Fibroblast of skin of scalp (primary cell): Measurements from ENCODE around the gene SLC6A12.

Source experiments
- DNase-seq: peaks from one replicate; pipeline ENCODE4 v3.0.0-alpha.2; 2013

Gene SLC6A12

DNA sequence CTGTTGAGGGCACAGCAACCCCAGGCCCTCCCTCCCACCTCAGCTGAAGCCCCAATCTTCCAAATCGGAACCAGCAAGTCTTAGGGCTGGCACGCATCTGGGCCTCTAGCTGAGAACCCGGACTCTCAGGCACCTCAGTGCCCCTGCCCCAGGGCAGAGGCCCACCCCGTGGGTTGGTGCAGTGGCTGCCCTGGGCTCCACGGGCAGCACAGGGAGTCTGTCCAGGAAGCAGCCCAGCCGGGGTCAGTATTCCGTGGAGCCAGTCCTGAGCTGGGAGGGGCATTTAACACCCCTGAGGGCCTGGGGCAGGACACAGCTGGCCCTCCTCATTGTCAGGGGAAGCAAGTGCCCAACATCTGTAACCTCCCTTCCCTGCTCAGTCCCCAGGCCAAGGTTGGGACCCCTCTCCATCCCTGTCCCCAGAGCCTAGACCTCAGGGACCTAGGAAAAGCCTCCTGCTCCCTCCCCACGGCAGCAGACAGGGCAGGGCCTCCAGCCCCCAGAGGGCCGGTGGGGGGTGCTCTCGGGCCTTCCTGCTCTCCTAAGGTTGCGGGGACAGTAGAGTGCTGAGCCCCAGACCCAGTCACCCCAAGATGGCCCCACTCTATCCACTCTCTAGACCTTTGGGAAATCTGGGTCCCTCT lies 36.5 kb downstream of the SLC6A12 start:
- no peak for DNase-seq

DNA sequence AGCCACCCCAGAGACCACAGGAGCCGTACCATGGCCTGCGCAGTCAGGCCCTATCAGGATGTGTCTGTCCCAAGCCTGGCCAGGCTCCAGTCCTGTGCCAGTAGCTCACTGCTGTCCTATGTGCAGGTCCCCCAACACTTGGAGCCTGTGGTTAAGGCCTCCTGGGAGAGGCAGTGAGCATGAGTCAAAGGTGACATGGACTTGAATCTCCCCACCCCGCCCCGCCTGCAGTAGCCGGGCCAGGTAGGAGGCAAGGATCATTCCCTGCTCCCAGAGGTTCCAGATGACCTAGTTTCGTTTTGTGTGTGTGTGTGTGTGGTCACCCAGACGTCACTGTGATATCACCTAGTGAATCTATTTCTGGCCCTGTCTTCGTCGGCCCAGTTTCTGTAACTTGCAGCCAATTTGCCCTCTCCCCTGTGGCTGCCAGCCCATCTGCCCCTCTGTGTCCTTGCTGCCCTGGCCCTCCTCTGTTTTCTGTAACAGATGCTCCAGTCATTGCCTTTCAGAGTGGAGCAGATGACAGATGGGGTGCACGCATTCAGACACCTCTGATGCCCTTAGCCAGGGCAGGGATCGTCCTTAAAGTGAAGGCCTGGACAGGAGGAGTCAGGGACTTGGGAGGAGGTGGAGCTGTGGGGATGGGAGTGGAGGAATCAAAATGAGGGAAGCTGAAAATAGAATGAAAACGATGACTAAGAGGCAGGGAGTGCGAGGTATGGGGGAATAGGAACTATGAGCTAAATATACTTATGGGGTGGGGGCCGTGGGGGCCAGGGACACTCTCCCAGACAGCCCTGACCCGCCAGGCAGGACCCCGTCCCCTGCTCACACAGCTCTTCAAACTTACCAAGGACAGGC lies 37.4 kb downstream of the SLC6A12 start:
- DNase-seq = peak; percentile 74

DNA sequence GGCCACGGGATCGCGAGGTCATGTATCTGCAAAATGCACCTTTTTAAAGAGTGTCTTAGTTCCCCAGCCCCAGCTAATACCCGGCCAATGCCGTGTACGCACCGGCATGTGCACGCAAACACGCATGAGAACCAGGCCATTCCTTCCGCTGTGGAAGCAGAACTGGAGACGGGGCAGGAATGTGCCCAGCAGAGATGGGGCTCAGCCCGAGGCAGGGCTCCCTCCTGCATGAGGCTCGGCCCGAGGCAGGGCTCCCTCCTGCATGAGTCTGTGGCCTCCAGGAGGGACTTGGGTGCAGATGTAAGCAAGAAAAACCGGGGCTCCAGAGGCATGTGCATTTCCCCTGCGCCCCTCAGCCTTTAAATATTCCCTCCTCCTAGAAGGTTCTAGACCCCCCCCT lies 38.2 kb downstream of the SLC6A12 start:
- DNase-seq = no peak

DNA sequence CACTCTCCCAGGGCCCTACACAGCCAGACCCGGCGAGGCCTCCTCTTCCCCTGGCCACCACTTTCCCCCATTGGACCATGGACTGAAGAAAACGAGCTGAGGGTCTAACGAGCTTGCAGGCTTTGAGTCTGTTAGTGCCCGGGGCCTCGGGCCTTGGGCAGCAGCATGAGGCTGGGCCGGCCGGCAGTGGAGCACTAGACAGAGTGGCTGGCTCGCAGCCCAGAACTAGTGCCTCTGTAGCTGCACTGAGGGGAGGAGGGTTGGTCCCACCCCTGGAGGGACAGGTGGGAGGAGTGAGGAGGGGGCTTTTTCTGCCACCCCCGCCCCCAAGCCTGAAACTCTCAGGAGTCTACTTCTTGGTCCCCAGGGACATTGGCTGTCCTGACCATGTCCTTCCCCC lies 38.7 kb downstream of the SLC6A12 start:
- no peak for DNase-seq

DNA sequence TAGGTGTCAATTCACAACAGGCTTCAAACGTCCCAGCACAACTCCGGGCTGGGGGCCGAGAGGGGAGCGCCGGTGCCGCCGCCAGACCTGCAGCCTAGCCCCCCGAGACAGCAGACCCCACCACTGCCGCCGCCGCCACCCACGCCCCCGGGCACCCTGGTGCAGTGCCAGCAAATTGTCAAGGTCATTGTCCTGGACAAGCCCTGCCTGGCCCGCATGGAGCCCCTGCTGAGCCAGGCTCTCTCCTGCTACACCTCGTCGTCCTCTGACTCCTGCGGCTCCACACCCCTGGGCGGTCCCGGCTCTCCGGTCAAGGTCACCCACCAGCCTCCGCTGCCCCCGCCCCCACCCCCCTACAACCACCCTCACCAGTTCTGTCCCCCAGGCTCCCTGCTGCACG lies 39.4 kb downstream of the SLC6A12 start:
- no peak for DNase-seq

DNA sequence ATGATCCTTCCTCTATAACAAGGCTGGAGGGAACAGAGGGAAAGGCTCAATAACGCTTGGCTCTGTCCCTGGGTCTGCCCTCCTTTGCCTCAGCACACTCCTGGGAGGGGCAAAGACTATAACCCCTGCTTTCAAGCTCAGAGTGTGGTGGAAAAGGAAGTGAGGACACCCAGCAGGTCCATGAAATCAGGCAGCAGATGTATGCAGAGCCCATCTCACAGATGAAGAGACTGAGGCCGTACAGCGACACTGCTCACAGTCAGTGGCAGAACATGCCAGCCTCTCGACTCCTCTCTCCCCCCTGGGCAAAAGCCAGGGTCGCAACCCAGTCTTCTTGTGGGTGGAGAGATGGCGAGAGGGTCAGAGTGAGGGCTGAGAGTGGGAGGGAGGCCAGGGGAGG lies 39.8 kb downstream of the SLC6A12 start:
- no peak for DNase-seq

DNA sequence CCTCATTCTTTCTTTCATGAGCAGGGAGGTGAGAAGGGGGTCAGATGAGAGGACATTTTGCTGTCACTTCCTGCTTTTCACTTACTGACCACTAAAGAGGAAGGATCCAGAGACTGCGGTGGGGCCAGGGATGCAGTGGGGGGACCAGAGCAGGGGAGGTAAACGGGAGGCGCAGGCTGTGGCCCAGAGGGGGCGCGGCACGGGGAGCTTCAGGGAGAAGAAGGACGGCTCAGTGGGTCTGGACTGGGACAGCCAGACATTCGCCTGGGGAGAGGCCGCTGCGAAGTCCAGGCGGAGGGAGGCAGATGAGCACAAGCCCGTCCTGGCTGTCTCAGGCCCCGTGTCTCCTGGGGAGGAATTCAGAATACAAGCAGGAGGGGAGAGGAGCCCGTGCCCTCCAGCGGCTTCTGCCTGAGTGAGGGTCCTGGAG lies 41.2 kb downstream of the SLC6A12 start:
- no peak for DNase-seq

DNA sequence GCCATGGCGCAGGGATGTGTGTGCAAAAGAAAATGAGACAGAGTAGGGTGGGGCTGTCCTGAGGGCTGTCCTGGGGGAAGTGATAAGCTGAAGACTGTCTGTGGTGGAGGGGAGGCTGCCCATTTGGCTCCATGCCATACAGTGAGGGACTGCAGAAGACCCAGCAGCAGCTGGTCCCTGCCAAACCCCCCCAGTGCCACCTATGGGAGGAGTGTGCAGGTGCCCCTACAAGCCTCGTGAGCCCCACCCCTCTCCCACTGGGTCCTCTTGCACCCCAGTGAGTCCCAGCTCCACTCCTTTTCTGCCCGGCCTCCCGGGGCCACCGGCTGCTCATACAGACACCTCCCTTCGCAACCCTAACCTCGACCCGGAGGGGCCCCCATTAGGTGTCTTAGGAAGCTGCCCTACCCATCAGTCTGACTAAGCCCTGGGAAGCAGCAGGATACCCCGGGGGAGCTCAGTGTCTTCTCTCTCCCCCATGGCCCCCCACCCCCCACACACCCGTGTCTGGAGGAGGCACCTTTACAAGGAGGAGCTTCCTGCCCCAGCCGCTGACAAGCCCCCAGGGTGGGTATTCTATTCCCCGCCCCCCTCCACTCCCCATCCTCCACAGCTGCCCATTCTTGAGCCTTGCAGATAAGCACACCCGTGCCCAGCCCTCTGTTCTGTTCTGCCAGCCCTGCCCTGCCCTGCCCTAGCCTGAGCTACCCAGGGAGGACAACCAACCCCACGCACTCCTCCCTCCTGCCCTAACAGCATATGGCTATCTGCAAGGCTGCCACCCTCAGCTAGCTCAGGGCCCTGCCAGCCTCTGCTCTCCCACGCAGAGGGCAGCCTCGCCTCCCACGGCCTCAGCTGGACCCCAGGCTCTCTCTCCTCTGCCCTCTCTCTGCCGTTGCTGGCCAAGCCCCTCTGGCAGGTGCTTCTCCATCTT lies 41.9 kb downstream of the SLC6A12 start:
- no peak for DNase-seq

DNA sequence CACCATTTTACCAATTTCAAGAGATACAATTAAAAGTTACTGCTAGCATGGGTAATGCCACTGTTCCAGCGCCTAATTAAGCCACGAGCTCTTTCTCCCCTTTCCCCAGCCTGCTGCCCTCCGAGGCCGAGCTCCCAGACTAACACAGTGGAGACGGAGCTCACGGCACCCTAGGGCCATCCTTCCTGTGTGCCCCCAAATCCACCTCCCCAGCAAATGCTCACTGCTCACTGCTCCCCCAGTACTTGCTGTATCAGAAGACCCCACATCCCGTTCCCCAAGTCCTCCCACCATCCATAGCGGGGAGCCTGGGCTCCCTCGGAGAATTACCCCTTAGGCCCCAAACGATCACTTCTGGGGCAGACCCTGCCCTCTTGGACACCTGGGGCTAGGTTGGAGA lies 42.7 kb downstream of the SLC6A12 start:
- DNase-seq = no peak

DNA sequence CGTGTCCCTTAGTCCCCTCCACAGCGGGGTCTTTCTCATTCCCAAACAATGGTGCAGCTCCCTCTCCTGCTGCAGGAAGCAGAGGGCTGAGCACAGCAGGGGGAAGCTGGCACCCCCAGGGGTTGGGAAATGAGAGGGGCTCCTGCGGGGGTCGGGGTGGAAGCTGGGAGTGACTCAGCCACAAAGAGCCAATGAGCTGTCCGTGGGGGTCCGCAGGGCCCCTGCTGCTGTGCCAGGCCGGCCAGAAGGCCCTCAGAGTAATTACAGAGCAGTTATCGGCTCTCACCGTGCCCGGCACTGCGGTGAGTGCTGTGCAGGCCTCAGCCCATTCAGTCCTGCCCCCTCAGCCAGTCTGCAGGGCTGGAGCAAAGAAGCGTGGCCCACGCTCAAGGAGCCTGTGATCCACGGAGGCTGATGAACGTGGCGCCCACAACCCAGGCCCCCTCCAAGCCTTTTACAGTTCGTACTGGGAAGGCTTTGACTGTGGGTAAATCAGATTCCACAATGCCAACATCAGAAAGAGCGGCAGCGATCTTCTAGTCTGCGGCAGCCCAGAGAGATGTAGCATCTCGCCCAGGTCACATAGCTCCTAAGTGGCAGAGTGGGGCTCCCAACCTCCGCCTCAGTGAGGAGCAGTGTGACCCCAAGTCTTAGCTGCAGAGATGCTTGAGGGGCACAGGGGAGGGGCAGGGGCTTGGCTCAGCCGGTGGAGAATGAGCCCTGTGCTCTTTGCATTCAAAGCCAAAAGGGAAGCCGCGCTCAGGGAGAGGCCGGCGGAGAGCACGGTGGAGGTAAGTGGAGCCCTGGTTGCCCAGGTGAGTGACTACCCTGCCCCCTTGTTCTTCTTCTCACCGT lies 43.4 kb downstream of the SLC6A12 start:
- DNase-seq = no peak

DNA sequence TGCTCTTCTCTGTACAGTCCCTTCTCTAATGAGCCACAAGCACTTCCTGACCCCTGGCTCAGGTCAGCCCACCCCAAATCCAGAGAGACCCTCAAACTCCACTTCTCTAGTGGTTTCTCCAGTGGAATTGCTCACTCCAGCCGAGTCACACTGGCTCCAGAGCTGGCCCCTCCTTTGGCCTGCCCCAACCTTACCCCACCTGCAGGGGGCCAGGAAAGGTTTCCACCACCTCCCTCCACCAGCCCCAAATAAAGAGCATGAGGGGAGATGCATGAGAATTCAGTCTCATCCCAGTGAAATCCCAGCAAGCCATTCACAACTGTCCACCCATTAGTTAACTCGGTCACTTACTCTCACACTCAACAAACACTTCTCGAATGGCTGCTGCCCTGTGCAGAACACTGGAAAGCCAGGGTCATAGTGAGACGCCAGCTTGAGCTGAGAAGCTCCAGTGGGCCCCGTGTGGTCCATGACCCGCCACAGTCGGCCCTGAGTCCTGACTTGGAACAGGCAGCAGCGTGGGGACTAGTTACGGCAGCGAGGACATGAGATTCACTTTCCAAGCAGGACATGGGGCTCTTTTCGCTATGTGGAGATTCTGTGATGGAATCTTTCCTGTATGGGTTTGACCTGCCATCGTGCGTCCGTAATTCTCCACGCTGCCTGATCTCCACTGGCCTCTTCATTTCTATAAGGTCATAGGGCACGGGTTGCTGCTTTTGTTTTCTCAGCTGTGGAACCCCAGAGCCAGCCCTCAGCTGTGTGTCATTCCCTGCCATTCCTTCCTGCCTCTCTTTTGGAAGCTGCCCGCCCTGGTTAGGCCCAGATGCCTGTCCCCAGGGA lies 44.2 kb downstream of the SLC6A12 start:
- no peak for DNase-seq

DNA sequence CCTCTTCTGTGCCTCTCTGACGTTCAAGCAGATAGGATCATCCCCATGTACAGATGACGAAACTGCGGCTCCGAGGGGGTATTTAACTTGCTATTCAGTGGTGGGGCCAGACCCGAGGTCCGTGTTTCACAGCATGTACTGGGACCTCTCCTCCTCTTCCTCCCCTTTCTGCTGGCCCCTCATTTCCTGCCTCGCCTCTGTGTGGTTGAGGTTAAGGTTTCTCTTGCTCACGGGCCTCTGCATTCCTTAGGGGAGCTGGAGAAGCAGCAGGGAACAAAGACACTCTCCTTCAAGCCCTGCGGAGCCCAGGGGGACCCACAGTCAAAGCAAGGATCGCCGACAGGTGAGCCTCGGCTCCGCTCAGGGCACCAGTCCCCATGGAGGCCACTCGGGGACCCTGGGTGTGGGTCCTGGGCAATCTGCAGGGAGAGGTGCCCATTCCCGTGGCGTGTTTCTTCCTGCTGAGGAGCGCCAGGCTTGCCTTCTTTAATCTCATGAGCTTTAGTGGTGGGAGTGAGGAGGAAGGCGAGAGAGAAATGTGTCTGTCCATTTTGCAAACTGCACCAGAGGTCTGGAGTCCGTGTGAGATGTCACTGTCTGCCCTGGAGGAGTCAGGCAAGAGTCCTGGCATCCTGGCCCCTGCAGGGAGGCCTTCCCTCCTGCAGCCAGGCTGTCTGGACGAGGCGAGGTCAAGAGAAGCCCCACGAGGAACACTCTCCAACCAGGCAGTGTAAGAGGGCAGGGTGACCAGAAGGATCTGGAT lies 45.0 kb downstream of the SLC6A12 start:
- DNase-seq = peak; percentile 36

DNA sequence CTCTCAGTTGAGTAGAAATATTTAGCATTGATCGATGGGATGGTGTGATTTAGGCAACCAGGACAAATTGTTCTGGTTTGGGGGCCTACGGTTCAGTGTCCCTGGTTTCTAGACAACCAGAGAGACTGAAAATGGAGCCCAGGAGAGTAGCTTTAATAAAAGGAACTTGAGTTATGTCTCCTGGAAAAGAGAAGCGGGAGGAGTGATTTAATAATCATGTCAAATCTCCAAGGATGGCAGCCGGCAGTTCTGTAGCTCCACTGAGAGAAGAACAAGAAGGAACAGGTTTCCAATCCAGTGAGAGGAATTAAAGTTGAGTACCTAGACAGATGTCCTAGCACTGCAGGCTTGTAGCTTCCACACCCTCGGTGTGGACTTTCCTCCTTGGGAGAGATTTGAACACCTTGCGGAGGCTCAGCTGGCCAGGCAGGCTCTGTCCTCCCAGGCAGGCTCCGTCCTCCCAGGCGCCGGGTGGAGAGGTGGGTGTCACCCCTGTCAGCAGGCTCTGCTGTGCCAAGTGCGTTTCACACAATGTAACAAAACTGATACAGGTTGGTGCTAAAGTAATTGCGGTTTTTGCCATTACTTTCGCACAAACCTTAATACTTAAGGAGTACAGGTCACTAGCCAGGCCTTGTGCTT lies 45.9 kb downstream of the SLC6A12 start:
- no peak for DNase-seq

DNA sequence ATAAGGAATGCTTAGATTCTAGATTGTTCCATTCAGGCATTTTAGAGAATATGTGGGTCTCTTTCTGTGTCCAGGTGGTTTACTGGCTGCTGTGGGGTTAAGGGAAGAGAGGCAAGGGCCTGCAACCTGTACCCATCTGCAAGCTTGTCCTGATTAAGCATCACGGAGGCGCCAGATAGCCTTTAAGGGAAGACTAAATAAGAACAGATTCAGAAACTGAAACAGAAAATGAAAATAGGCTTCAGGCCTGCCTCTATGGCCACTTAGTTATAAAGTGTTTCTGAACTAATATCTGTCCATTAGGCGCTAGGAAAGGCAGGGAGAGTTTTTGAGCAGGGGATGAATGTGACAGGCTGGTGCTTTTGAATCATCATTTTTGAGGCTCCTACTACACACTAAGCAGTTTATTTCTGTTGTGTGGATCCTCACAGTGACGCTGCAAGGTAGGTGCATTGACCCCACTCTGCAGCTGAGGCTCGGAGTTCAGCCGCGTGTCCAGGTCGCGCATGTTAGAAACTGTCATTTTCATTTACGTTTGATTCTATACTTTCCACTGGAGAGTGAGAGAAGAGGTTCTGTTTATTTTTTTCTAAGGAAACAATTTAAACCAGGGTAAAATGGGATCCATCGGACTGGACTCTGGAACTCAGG lies 47.4 kb downstream of the SLC6A12 start:
- DNase-seq = no peak

DNA sequence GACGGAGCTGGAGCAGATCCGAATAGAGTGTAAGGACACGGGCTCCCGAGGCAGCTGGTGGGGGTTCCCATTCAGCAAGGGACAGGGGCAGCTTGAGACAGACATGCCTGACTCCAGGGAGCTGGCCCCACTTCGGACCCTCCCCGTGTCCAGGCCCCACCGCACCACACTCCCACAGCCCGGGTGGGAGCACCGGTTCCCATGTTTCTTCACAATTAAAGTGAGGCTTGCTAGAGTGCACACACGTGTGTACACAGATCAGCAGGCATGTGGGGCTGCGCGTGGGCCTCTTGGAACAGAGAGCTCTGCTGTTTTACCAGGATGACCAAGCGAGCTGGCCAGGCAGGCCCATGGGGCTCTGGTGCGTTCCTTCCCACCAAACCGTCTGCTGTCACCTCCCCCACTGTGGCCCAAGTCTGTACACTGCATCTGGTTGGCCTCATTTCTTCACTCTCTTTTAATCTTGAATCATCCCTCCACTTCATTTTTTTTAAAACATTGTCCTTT lies 48.0 kb downstream of the SLC6A12 start:
- no peak for DNase-seq

DNA sequence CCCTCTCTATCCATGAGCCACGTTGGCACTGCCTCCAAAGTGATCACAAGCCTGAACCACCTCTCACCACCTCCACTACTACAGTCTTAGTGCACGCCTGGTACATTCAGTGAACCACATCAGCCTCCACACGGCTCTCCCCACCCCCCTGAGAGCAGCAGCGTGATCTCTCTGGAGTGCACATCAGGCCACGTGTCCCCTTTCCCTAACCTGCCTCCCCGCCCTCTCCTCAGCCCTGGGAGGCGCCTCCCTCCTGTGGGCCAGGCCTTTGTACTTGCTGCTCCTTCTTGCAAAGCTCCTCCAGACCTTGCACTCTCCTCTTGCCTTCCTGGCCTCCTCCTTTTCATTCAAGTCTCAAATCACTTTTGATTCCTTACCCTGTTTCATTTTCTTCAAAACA lies 49.8 kb downstream of the SLC6A12 start:
- no peak for DNase-seq

DNA sequence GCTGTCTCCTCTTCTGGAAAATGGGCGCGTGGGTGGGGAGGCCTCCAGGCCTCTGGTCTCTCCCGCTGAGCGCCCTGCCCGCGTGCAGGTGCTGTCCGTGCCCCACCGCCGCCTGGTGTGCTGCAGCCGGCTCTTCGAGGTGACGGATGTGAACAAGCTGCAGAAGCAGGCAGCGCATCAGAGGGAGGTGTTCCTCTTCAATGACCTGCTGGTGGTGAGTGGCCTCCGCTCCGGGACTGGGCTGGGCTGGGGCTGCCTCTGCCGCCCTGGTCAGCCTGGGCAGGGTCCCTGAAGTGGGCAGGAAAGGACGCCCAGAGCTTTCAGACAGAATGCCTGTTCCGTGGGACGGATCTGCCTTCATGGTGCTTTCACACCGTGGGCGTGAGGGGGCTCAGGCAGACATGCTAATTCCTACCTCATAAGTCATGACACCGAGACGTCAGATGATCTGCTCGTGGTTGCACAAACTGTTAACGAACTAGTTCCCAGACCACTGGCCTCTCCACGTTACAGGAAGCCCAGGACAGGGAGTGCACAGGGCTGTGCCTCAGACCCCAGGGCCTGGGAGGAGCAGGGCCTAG lies 50.5 kb downstream of the SLC6A12 start:
- no peak for DNase-seq

DNA sequence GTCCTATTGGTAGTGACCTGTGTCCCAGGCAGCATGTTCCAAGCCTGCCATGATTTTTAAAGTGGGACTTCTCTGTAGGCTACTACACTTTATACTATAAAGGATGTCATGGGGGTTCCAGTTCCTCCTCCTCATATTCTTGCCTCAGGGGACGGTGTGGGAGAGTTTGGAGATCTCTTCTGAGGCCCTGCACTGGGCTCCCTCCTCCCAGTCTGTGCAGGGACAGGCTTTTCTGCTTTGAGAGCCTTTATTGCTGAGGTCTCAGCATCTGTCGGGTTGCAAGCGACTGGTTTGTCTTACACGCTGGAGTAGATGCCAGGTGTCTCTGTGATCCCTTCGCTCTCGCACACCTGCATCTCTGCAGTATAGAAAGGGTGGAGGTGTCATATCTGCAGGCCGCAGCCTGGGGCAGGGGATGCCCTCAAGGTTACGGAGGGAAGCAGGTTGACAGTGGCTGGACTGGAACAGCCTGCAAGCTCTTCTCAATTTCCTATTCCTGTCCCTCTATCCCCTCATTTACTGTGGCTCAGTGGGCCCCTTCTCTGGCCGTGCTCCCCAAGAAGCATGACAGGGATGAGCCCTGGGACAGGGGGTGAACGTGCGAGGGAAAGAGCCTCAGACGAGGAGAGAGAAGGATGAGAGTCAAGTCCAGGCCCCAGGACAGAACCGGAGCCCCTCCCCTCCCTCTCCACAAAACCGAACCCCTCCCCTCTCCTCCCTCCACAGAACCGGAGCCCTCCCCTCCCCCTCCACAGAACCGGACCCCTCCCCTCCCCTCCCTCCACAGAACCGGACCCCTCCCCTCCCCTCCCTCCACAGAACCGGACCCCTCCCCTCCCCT lies 51.3 kb downstream of the SLC6A12 start:
- no peak for DNase-seq
